ENCODE results near the gene FAHD2A. TPM values are rescaled to one million over a fixed set of nuclear protein-coding genes. Genes with fewer than 3 reads are reported as not detected.
A peak's percentile ranks its signal among the peaks of the same experiment; 100 is the strongest.
"Not testable (repeated sequence)": the region's sequence is repeated elsewhere in the genome, so short reads cannot be mapped to it uniquely, and the experiment has no call there.

FAHD2A gene
- total RNA-seq (2014; rRNA removed; shearing (Covaris generic)): 42.5 and 52.7 TPM in 2 replicates

- H3K27ac ChIP-seq: peak within 1 kb of the TSS; percentile 72
- no peaks in the 10 kb centered on the region for H3K27me3 ChIP-seq (replicated peaks)
- H3K4me1 ChIP-seq (replicated peaks): peaks cover 8% of the 10 kb centered on the region
- H3K36me3 ChIP-seq: peaks cover 7% of the 10 kb centered on the region
- peak within 1 kb of the TSS; percentile 89 for H3K4me3 ChIP-seq
- no peaks in the 10 kb centered on the region for H3K9me3 ChIP-seq (replicated peaks)
- DNase-seq (ENCODE audit: low read depth in 1 of 2, low spot score in 2 of 2): peak; percentile 87 to 96
Observed at GRCh38 chr2:95402370-95403203, at the start of gene FAHD2A. Gene FAHD2A, plus strand, starts transcription at chr2:95402708. Its CDS starts 2,851 bp downstream, at chr2:95405559.

- no peak overlapping the region for H3K4me3 ChIP-seq
- H3K36me3 ChIP-seq: no peaks in the 10 kb centered on the region
- H3K9me3 ChIP-seq (replicated peaks): no peaks in the 10 kb centered on the region
- DNase-seq (ENCODE audit: low read depth in 1 of 2, low spot score in 2 of 2): peak in 1 of 2 experiments; percentile 37
- H3K27ac ChIP-seq: no peak overlapping the region
- no peaks in the 10 kb centered on the region for H3K4me1 ChIP-seq (replicated peaks)
- peaks cover 6% of the 10 kb centered on the region; the same call in 1 of the 2 replicates for H3K27me3 ChIP-seq (replicated peaks)
Observed at GRCh38 chr2:95353055-95353575, 49.4 kb upstream of the FAHD2A start.

DNA sequence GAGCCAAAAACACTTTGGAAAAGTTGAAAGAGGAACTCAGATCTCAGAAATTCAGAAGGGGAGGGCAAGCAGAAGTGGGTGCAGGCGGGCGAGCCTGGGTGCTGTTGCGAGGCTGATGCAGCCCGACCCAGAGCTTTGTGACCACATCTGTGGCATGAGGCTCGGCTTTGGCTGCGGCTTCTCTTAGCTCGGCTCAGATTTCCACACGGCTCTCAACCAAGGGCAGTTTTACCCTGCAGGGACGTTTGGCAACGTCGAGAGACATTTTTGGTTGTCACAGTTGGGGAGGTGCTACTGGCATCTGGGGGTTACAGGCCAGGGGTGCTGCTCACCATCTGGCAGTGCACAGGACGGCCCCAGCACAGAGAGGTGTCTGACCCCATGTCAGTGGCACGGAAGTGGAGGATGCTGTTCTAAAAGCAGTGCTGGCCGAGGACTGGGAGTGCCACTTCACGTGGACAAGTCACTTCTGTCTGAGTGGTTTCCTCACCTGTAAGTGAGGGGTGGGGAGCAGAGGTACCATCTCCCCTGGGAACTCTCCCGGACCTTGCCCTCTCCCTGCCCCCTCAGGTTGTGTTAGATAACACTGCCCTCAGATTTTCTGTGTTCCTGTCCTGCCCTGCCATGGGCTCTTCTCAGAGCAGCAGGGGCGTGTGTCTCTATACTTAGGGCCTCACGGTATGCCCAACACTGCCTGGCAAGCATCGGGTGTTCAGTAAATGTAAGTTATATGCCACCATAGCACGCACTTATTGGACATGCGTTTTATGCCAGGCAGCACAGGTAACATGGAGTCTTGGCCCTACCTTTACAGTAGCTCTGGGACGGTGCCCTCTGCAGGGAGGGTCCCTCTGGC lies 48.7 kb upstream of the FAHD2A start:
- no peaks in the 10 kb centered on the region for H3K4me1 ChIP-seq (replicated peaks)
- H3K9me3 ChIP-seq (replicated peaks): no peaks in the 10 kb centered on the region
- DNase-seq (ENCODE audit: low read depth in 1 of 2, low spot score in 2 of 2): peak in 1 of 2 experiments; percentile 31
- peaks cover 6% of the 10 kb centered on the region; the same call in 1 of the 2 replicates for H3K27me3 ChIP-seq (replicated peaks)
- no peaks in the 10 kb centered on the region for H3K36me3 ChIP-seq
- H3K4me3 ChIP-seq: no peak overlapping the region
- H3K27ac ChIP-seq: no peak overlapping the region

- H3K4me3 ChIP-seq: no peak overlapping the region
- H3K9me3 ChIP-seq (replicated peaks): no peaks in the 10 kb centered on the region
- DNase-seq (ENCODE audit: low read depth in 1 of 2, low spot score in 2 of 2): no peak
- peaks cover 6% of the 10 kb centered on the region; the same call in 1 of the 2 replicates for H3K27me3 ChIP-seq (replicated peaks)
- no peak overlapping the region for H3K27ac ChIP-seq
- H3K4me1 ChIP-seq (replicated peaks): no peaks in the 10 kb centered on the region
- no peaks in the 10 kb centered on the region for H3K36me3 ChIP-seq
Observed at GRCh38 chr2:95354469-95354901, 48.0 kb upstream of the FAHD2A start.

GRCh38 chr2:95354925-95355324 lies 47.6 kb upstream of the FAHD2A start:
- Histone ChIP-seq H3K4me1 (replicated peaks) (no peaks in the 10 kb centered on the region), H3K9me3 (replicated peaks) (no peaks in the 10 kb centered on the region), H3K27me3 (replicated peaks) (peaks cover 3% of the 10 kb centered on the region; the same call in 1 of the 2 replicates), H3K27ac (no peak overlapping the region), H3K36me3 (no peaks in the 10 kb centered on the region), H3K4me3 (no peak overlapping the region)
- DNase-seq (ENCODE audit: low read depth in 1 of 2, low spot score in 2 of 2): peak in 1 of 2 experiments; percentile 38

GRCh38 chr2:95355486-95355885 lies 47.0 kb upstream of the FAHD2A start:
- H3K4me3 ChIP-seq; H3K4me1 ChIP-seq (replicated peaks); H3K27me3 ChIP-seq (replicated peaks); H3K9me3 ChIP-seq (replicated peaks); DNase-seq (ENCODE audit: low read depth in 1 of 2, low spot score in 2 of 2); H3K27ac ChIP-seq; H3K36me3 ChIP-seq: not testable (repeated sequence)

DNA sequence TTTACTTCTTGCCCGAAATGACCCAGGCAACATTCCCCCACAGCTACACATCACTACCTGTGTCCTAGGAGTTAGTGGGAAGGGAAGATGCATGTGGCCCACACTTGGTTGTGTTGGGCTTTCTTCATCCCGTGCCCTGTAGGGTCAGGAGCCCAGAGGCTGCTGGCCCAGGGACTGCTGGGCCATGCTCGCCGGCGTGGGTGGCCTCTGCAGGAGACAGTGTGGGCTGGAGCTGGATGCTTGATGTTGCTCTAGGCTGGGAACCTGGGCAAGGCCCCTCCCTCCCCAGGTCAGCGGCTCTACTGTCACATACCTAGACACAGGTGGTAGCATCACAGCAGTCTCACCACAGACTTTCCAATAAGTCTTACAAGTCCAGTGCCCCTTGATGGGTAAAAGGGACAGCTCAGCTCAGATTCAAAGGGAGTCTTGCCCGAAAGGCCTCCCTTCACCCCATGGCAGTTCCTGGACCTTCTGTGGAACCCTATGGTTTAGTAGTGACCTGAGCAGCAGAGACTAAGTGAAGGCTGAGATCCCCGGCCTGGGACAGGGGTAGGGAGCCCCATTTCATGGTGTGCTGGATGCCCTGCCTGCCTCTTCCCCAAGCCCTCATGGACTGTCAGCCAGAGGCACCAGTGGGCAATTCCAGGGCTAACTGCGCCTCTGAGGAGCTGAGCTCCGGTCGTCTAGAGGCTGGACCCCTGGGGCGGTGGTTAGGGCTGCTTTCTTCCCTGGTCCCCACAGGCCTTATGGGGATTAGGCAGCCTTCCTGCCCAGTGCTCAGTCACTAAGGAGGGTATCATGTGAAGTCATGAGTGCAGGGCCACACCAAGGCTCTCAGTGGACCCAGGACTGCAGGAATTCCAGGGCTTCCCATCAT lies 45.4 kb upstream of the FAHD2A start:
- no peaks in the 10 kb centered on the region for H3K36me3 ChIP-seq
- no peak overlapping the region for H3K27ac ChIP-seq
- DNase-seq (ENCODE audit: low read depth in 1 of 2, low spot score in 2 of 2): peak in 1 of 2 experiments; percentile 30
- H3K4me1 ChIP-seq (replicated peaks): no peaks in the 10 kb centered on the region
- no peak overlapping the region for H3K4me3 ChIP-seq
- no peaks in the 10 kb centered on the region for H3K9me3 ChIP-seq (replicated peaks)
- peaks cover 3% of the 10 kb centered on the region; the same call in 1 of the 2 replicates for H3K27me3 ChIP-seq (replicated peaks)

DNA sequence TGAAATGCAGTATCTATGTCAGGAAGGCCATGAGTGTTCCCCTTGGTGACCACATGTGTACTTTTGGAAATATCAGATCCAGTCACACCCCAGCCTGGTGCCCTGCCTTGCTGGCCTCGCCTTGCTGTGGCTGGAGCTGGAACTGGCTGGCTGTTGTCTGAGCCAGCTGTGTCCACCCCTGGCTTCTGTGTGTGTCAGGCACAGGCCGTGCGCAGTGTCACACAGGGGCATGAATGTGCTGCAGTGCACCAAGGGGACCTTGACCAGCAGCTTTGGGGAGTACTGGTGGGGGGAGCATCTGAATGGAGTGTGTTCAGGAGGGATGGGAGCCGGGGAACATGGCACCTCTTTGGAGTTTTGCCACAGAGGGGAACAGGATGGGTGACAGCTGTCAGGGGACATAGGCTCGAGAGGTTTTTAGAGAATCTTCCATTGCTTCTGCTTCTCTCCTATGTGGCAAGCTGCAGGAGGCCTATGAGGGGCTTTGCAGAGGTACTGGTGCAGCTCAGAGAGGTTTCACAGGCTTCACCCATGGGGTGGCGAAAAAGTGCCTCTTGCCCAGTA lies 44.7 kb upstream of the FAHD2A start:
- H3K27me3 ChIP-seq (replicated peaks): peaks cover 3% of the 10 kb centered on the region; the same call in 1 of the 2 replicates
- no peak overlapping the region for H3K27ac ChIP-seq
- peak in 1 of 2 experiments; percentile 26 for DNase-seq (ENCODE audit: low read depth in 1 of 2, low spot score in 2 of 2)
- no peaks in the 10 kb centered on the region for H3K9me3 ChIP-seq (replicated peaks)
- H3K36me3 ChIP-seq: no peaks in the 10 kb centered on the region
- no peak overlapping the region for H3K4me3 ChIP-seq
- no peaks in the 10 kb centered on the region for H3K4me1 ChIP-seq (replicated peaks)

DNA sequence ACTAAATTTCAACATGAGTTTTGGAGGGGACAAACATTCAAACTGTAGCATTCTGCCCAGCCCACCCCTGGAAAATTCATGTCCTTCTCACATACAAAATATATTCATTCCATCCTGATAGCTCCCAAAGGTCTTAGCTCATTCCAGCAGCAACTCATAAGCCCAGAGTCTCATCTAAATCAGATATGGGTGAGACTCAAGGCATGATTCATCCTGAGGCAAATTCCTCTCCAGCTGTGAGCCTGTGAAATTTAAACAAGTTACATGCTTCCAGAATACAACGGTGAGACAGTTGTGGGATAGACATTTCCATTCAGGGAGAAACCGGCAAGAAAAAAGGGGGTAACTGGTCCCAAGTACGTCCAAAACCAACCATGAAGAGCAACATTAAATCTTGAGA lies 43.5 kb upstream of the FAHD2A start:
- Histone ChIP-seq H3K9me3 (replicated peaks) (no peaks in the 10 kb centered on the region), H3K4me1 (replicated peaks) (no peaks in the 10 kb centered on the region), H3K27me3 (replicated peaks) (peaks cover 3% of the 10 kb centered on the region; the same call in 1 of the 2 replicates), H3K36me3 (no peaks in the 10 kb centered on the region), H3K27ac (no peak overlapping the region), H3K4me3 (no peak overlapping the region)
- DNase-seq (ENCODE audit: low read depth in 1 of 2, low spot score in 2 of 2): no peak

DNA sequence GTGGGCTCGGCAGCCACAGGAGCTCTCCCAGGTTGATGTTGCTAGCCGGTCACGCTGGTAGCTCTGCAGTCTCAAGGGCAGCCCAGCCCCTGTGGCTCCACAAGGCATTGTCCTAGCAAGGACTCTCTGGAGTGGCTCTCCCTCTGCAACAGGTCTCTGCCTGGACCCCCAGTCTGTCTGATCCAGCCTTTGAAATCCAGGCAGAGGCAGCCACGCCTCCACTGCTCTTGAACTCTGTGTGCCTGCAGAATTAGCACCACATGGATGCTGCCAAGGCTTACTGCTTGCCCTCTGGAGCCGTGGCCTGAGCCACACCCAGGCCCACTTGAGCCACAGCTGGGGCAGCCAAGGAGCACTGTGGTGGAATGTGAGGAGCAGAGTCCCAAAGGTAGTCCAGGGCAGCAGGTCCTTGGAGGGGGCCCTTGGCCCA lies 43.0 kb upstream of the FAHD2A start:
- Histone ChIP-seq H3K27ac (no peak overlapping the region), H3K4me1 (replicated peaks) (no peaks in the 10 kb centered on the region)
- DNase-seq (ENCODE audit: low read depth in 1 of 2, low spot score in 2 of 2): peak in 1 of 2 experiments; percentile 35

DNA sequence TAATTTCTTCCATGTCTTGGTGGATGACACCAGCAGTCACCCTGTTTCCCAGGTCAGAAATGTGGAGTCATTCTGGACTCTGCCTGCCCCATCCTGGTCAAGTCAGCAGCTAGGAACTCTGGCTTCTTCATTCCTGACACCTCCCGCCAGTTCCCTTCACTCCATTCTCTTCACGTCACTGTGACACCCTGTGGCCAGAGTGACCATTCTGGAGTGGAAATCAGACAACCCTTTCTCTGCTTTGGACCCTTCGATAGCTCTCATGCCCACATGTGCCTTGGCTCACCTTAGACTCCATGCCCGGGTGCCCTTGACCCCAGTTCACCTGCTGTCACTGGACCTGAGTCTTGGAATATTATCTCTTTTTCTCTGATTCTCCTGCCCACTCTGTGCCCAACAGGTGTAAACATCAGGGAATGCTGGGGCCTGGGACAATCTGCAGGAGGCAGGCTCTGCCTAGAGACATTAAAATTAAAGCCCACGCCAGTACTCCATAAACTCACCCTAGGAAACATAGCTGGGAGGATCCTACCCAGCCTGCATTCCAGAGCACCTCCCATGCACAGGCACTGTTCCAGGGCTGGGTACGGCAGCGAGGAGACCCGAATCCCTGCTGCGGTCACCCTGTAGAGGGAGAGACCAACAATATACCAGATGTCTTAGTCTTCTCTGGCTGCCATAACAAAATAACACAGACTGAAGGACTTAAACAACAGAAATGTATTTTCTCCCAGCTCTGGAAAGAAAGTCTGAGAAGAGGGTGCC lies 41.1 kb upstream of the FAHD2A start:
- peaks cover 3% of the 10 kb centered on the region; the same call in 1 of the 2 replicates for H3K27me3 ChIP-seq (replicated peaks)
- H3K4me1 ChIP-seq (replicated peaks): no peaks in the 10 kb centered on the region
- H3K4me3 ChIP-seq: no peak overlapping the region
- H3K36me3 ChIP-seq: no peaks in the 10 kb centered on the region
- no peak overlapping the region for H3K27ac ChIP-seq
- DNase-seq (ENCODE audit: low read depth in 1 of 2, low spot score in 2 of 2): peak in 1 of 2 experiments; percentile 16
- no peaks in the 10 kb centered on the region for H3K9me3 ChIP-seq (replicated peaks)

More for the DNA sequence above, 43.0 kb upstream of the FAHD2A start:
- Histone ChIP-seq H3K36me3 (no peaks in the 10 kb centered on the region), H3K4me3 (no peak overlapping the region), H3K9me3 (replicated peaks) (no peaks in the 10 kb centered on the region), H3K27me3 (replicated peaks) (peaks cover 3% of the 10 kb centered on the region; the same call in 1 of the 2 replicates)

DNA sequence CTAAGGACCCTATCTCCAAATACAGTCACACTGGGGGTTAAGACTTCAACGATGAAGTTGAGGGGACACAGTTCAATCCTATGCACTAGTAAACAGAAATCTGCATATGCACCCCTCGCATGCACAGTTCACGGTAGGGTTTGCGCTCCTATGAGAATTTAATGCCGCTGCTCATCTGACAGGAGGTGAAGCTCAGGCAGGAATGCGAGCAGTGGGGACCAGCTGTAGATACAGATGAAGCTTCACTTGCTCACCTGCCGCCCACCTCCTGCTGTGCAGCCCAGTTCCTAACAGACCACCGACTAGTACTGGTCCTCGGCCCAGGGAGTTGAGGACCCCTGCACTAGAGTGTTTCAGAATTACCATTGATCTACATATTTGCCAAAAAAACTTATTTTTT lies 40.0 kb upstream of the FAHD2A start:
- H3K36me3 ChIP-seq: no peaks in the 10 kb centered on the region
- H3K27me3 ChIP-seq (replicated peaks): peaks cover 3% of the 10 kb centered on the region; the same call in 1 of the 2 replicates
- DNase-seq (ENCODE audit: low read depth in 1 of 2, low spot score in 2 of 2): no peak
- no peaks in the 10 kb centered on the region for H3K9me3 ChIP-seq (replicated peaks)
- no peak overlapping the region for H3K27ac ChIP-seq
- no peaks in the 10 kb centered on the region for H3K4me1 ChIP-seq (replicated peaks)
- H3K4me3 ChIP-seq: no peak overlapping the region
